ACC112 (cell line): ENCODE results near the gene ARHGEF17.

Source experiments
- H2AFZ ChIP-seq: fragments of 200-600 bp; sonication (generic); one replicate; pipeline ENCODE4 v1.6.0; 2017; ENCODE audit warnings: antibody characterized with exemption, low read length; ENCODE audit not compliant: unreplicated experiment
- H3K27ac ChIP-seq: fragments of 200-600 bp; sonication (generic); 2 replicates; pipeline ENCODE4 v1.5.1; 2014; ENCODE audit warnings: low read depth, mild to moderate bottlenecking, antibody characterized with exemption, low read length, moderate library complexity
- H3K27me3 ChIP-seq: fragments of 200-600 bp; sonication (generic); 2 replicates; pipeline ENCODE4 v1.6.1; 2014; ENCODE audit warnings: mild to moderate bottlenecking, antibody characterized with exemption, low read length, moderate library complexity, mixed read lengths; ENCODE audit not compliant: insufficient read depth
- H3K36me3 ChIP-seq: fragments of 200-600 bp; sonication (generic); 2 replicates; pipeline ENCODE4 v1.6.1; 2016; ENCODE audit warnings: mild to moderate bottlenecking, antibody characterized with exemption, low read length, moderate library complexity, mixed read lengths; ENCODE audit not compliant: insufficient read depth
- H3K4me1 ChIP-seq: fragments of 200-600 bp; sonication (generic); one replicate; pipeline ENCODE4 v1.6.1; 2016; ENCODE audit warnings: low read length, mixed read lengths; ENCODE audit not compliant: insufficient read depth, unreplicated experiment, control insufficient read depth
- H3K4me3 ChIP-seq: fragments of 200-600 bp; sonication (generic); 2 replicates; pipeline ENCODE4 v1.5.1; 2014; ENCODE audit warnings: mild to moderate bottlenecking, low read depth, low read length
- H3K79me2 ChIP-seq: fragments of 200-600 bp; sonication (generic); one replicate; pipeline ENCODE4 v1.6.0; 2016; ENCODE audit warnings: low read length; ENCODE audit not compliant: control insufficient read depth, unreplicated experiment, insufficient read depth

Gene ARHGEF17

DNA sequence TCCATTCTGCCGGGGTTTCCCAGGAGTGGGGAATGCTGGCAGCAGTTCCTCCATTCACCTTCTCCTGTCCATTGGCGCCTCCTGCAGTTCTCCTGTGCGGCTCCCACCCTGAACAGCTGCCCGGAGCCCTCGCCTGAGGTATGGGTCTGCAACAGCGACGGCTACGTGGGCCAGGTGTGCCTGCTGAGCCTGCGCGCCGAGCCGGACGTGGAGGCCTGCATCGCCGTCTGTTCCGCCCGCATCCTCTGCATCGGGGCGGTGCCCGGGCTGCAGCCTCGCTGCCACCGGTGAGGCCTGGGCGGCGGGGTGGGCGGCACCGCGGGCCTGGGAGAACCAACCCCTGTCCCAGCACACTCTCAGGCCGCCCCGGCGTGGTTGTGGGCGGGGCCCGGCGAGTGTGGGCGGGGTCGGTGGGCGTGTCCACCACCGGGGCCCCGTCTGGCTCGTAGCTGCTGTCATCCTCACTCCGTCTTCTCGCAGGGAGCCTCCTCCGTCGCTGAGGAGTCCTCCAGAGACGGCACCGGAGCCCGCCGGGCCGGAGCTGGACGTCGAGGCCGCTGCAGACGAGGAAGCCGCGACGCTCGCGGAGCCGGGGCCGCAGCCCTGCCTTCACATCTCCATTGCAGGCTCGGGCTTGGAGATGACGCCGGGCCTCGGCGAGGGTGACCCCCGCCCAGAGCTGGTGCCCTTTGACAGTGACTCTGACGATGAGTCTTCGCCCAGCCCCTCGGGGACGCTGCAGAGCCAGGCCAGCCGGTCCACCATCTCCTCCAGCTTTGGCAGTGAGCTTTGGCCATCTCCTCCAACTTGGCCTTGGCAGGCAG, 54.1 kb downstream of the ARHGEF17 start:
- Histone ChIP-seq H3K4me3 (no peak overlapping the region), H3K4me1 (peaks cover 15% of the 10 kb centered on the region), H3K36me3 (peaks cover 26% of the 10 kb centered on the region), H3K79me2 (no peaks in the 10 kb centered on the region), H3K27ac (no peak overlapping the region), H2AFZ (no peak overlapping the region), H3K27me3 (no peaks in the 10 kb centered on the region)

- Histone ChIP-seq H3K4me1 (peaks cover 15% of the 10 kb centered on the region), H3K79me2 (no peaks in the 10 kb centered on the region), H3K36me3 (peaks cover 26% of the 10 kb centered on the region), H3K4me3 (no peak overlapping the region), H3K27me3 (no peaks in the 10 kb centered on the region), H3K27ac (no peak overlapping the region), H2AFZ (no peak overlapping the region)
Measured at GRCh38 chr11:73363147-73363546, 55.1 kb downstream of the ARHGEF17 start.

DNA sequence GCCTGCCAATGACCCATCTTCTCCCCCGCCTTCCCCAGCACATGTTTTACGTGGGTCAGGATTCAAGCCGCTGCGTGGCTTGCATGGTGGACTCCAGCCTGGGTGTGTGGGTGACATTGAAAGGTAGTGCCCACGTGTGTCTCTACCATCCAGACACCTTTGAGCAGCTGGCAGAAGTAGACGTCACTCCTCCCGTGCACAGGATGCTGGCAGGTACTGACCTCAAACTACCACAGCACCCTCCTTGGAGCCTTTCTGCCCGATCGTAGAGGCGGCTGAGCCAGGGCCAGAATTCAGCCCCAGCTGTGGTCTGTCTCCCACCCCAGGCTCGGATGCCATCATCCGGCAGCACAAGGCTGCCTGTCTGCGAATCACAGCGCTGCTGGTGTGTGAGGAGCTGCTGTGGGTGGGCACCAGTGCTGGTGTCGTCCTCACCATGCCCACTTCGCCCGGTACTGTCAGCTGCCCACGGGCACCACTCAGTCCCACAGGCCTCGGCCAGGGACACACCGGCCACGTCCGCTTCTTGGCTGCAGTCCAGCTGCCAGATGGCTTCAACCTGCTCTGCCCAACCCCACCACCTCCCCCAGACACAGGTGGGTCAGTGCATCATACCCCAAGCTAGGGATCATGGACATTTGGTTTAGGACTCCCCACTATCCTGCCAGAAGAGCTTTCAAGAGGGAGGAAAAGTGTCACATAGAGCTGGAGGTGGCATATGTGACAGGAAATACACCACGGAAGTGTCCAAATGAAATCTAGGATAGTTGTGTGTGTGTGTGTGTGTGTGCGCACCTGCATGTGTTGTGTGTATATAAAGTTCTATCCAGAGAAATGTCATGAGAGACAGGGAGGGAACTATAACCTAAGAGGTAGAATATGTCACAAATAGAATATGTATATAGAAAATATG, 57.5 kb downstream of the ARHGEF17 start:
- Histone ChIP-seq H3K36me3 (peaks cover 20% of the 10 kb centered on the region), H2AFZ (no peak overlapping the region)

DNA sequence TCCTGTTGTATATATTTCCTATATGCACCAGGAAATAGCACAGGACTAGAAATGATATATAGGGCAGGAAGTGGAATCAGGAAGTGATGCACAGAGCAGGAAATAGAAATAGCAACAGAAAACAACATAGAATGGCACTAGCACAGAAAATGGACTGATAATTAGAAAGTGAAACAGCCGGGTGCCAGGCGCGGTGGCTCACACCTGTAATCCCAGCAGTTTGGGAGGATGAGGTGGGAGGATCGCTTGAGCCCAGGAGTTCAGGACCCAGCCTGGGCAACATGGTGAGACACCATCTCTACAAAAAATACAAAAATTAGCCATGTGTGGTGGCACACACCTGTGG, 58.2 kb downstream of the ARHGEF17 start:
- Histone ChIP-seq H3K27ac (no peak overlapping the region), H3K4me3 (no peak overlapping the region), H3K4me1 (no peaks in the 10 kb centered on the region), H3K27me3 (no peaks in the 10 kb centered on the region), H3K36me3 (peaks cover 15% of the 10 kb centered on the region; the same call in 1 of the 2 replicates), H3K79me2 (no peaks in the 10 kb centered on the region), H2AFZ (no peak overlapping the region)

More for the DNA sequence above, 57.5 kb downstream of the ARHGEF17 start:
- H3K4me1 ChIP-seq = no peaks in the 10 kb centered on the region
- no peaks in the 10 kb centered on the region for H3K27me3 ChIP-seq
- no peak overlapping the region for H3K4me3 ChIP-seq
- H3K79me2 ChIP-seq = no peaks in the 10 kb centered on the region
- H3K27ac ChIP-seq = no peak overlapping the region

DNA sequence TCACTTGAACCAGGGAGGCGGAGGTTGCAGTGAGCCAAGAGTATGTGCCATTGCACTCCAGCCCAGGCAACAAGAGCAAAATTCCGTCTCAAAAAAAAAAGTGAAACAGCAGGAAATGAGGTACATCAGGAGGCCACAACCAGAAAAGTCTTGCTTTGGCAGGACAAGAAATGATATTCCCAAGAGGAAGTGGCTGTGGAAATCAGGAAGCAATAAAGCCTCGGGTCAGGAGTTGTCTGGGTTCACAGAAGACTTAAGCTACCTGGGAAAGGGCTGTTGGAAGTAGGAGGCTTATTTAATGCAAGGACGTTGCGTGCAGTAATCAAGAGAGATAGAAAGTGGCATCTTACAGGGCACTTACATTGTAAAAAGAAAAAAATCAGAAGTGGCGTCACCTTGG, 58.9 kb downstream of the ARHGEF17 start:
- Histone ChIP-seq H3K36me3 (peaks cover 12% of the 10 kb centered on the region; the same call in 1 of the 2 replicates), H2AFZ (no peak overlapping the region), H3K27me3 (no peaks in the 10 kb centered on the region), H3K27ac (no peak overlapping the region), H3K4me3 (no peak overlapping the region), H3K4me1 (no peaks in the 10 kb centered on the region), H3K79me2 (no peaks in the 10 kb centered on the region)

DNA sequence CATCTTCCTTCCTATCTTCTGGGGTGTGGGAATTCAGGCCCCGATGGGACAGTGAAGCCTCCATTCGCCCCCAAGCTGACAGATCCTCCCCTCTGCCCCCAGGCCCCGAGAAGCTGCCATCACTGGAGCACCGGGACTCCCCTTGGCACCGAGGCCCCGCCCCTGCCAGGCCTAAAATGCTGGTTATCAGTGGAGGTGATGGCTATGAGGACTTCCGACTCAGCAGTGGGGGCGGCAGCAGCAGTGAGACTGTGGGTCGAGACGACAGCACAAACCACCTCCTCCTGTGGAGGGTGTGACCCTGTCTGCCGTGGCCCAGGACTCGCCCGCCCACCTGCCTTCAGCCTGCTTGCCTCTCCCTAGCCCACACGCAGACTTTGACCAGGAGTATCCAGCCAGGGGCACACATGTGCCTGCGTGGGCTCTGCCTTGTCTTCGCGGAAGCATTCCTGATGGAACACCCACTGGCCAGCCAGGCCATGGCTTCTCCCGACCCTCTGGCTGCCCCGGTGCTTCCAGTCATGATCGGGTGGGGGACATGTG, 59.5 kb downstream of the ARHGEF17 start:
- Histone ChIP-seq H3K27me3 (no peaks in the 10 kb centered on the region), H2AFZ (no peak overlapping the region), H3K79me2 (no peaks in the 10 kb centered on the region), H3K36me3 (peaks cover 8% of the 10 kb centered on the region; the same call in 1 of the 2 replicates), H3K27ac (no peak overlapping the region), H3K4me3 (no peak overlapping the region), H3K4me1 (no peaks in the 10 kb centered on the region)

GRCh38 chr11:73372375-73372993, 64.4 kb downstream of the ARHGEF17 start:
- H3K4me1 ChIP-seq = peaks cover 2% of the 10 kb centered on the region
- H3K4me3 ChIP-seq = no peak overlapping the region
- no peaks in the 10 kb centered on the region for H3K27me3 ChIP-seq
- no peak overlapping the region for H2AFZ ChIP-seq
- peaks cover 11% of the 10 kb centered on the region for H3K79me2 ChIP-seq
- no peaks in the 10 kb centered on the region for H3K36me3 ChIP-seq
- H3K27ac ChIP-seq = no peak overlapping the region

GRCh38 chr11:73374151-73374550, 66.1 kb downstream of the ARHGEF17 start:
- Histone ChIP-seq H3K36me3 (no peaks in the 10 kb centered on the region), H3K27me3 (no peaks in the 10 kb centered on the region), H3K4me1 (peaks cover 10% of the 10 kb centered on the region), H3K79me2 (peaks cover 28% of the 10 kb centered on the region), H2AFZ (no peak overlapping the region), H3K27ac (no peak overlapping the region), H3K4me3 (no peak overlapping the region)

DNA sequence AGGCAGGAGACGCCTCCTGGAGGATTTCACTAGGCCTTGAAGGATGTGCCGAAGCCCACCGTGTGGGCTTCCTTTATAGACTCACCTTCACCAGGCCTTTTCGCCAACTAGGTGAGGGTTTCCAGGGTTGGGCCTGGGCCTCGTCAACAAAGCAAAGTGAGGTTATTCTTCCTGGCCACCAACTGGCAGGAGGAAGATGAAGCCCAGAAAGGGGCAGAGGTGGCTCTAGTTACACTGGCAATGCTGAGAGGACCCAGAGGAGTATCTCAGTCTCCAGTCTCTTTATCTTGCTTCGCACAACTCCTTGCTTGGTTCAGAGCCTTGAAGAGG, 67.7 kb downstream of the ARHGEF17 start:
- H3K27ac ChIP-seq = no peak overlapping the region
- H3K4me1 ChIP-seq = peaks cover 10% of the 10 kb centered on the region
- H2AFZ ChIP-seq = peak overlapping the region; percentile 7
- no peaks in the 10 kb centered on the region for H3K27me3 ChIP-seq
- H3K4me3 ChIP-seq = no peak overlapping the region
- no peaks in the 10 kb centered on the region for H3K36me3 ChIP-seq
- H3K79me2 ChIP-seq = peaks cover 44% of the 10 kb centered on the region

- peak within 1 kb of the TSS; percentile 79 for H3K27ac ChIP-seq
- H3K4me3 ChIP-seq = peak within 1 kb of the TSS; percentile 97
- H3K4me1 ChIP-seq = peaks cover 10% of the 10 kb centered on the region
- peaks cover 49% of the 10 kb centered on the region for H3K79me2 ChIP-seq
- peak within 1 kb of the TSS; percentile 7 for H2AFZ ChIP-seq
- no peaks in the 10 kb centered on the region for H3K27me3 ChIP-seq
- no peaks in the 10 kb centered on the region for H3K36me3 ChIP-seq
Measured at GRCh38 chr11:73376160-73376802, 68.2 kb downstream of the ARHGEF17 start, which contains the start of gene RELT. RELT (plus strand) TSS chr11:73376399; CDS start chr11:73389137, 12,738 bp downstream.
